Measurements from ENCODE around the gene SFTPA1.
"Not testable (repeated sequence)": the region's sequence is repeated elsewhere in the genome, so short reads cannot be mapped to it uniquely, and the experiment has no call there.

SFTPA1 gene

DNA sequence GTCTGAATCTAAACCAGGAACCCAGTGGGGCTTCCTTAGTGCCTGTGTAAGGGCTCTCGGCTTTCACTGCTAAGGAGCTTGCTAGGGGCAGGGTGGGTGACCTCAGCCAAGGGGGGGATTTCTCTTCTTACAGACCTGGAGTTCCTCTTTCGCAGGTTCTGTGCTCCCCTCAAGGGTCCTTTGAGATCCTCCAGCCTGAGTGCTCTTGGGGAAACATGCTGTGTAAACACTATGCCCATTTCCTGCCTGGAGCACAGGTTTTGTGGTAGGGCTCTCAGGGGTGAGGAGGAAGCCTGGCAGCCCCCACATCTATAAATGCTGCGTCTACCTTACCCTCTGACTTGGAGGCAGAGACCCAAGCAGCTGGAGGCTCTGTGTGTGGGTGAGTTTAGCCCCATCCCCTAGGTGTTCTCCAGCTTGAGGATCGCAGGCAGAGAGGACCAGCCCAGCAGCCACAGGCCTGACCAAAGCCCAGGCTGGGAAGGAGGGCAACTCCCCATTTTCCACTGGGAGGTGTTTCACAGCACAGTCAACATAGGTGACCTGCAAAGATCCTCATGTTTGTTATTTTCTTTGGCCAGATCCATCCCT is at the start of gene SFTPA1:
TSS of gene SFTPA1 (plus strand) at position 339 of the 591 bp plus-strand sequence. CDS start 887 bp downstream, outside the sequence.
- DNase-seq (ENCODE audit: low read depth), result no peak

DNA sequence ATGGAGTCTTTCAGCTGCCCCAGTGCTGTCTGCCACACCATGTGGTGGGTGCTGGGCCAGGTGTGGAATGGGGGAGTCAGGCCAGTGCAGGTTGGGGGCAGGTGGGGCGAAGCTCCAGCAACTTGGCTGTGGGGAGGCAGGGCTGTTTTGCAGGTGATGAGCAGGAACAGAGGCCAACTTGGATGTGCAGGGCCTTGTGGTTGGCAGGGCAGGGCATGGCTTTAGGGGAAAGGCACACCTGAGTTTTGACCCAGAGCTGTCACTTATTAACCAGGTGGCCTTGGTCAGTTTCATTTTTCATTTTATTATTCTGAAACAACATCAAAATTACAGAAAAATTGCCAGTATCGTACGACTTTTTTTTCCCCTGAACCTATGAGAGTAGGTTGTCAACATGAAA is 49.5 kb upstream of the SFTPA1 start:
- no peak for DNase-seq (ENCODE audit: low read depth)

DNA sequence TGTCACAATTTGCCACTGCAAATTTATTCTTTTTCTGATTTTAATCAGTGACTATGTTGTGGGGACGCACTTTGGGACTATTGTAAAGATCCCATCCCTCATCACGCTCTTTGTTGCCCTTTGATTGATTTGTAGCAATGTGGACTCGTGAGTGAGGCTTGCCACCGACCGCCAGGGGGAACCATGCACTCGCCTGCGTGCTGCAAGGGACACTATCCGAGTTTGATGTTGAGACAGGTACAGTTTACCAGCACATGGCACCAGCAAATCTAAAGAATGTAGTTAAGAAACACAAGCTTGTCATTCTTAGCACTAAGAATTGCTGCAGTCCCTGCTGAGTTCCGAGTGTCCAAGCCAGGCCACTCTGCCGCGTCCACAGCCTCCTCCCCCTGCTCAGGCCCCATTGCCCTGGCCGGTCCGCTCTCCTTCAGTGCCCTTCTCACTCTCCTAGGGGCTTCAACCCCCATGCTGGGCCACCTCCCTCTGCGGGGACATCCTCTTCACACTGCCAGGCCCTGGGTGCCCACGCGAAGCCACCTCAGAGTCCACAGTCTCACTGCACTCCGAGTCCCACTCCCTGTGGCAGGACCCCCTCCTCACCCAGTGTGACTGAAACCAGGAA is 48.5 kb upstream of the SFTPA1 start:
- DNase-seq (ENCODE audit: low read depth), result peak; percentile 58

DNA sequence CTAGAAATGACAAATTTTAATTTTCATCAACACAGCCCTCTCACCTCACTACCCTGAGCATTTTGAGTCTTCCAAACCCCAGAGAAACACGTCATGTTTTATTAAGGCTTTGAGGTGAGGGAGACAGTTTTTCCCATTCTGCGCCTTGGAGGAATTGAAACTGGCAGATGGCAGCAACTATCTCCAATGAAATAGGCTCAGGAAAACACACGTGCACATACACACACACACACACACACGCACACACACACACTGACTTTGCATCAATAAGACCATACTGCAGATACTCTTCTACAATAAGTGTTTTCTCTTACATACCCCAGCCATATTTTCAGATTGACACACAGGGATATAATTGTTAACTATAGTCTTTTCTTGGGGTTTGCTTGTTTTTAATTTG is 47.3 kb upstream of the SFTPA1 start:
- DNase-seq (ENCODE audit: low read depth), result no peak

- not testable (repeated sequence) for DNase-seq (ENCODE audit: low read depth)
Observed at GRCh38 chr10:79570624-79571023, 40.1 kb upstream of the SFTPA1 start.

- no peak for DNase-seq (ENCODE audit: low read depth)
Observed at GRCh38 chr10:79579361-79579760, 31.4 kb upstream of the SFTPA1 start.

GRCh38 chr10:79581044-79581443 is 29.7 kb upstream of the SFTPA1 start:
- no peak for DNase-seq (ENCODE audit: low read depth)

- DNase-seq (ENCODE audit: low read depth), result no peak
Observed at GRCh38 chr10:79582096-79582495, 28.6 kb upstream of the SFTPA1 start.

GRCh38 chr10:79582954-79583353 is 27.8 kb upstream of the SFTPA1 start:
- not testable (repeated sequence) for DNase-seq (ENCODE audit: low read depth)

DNA sequence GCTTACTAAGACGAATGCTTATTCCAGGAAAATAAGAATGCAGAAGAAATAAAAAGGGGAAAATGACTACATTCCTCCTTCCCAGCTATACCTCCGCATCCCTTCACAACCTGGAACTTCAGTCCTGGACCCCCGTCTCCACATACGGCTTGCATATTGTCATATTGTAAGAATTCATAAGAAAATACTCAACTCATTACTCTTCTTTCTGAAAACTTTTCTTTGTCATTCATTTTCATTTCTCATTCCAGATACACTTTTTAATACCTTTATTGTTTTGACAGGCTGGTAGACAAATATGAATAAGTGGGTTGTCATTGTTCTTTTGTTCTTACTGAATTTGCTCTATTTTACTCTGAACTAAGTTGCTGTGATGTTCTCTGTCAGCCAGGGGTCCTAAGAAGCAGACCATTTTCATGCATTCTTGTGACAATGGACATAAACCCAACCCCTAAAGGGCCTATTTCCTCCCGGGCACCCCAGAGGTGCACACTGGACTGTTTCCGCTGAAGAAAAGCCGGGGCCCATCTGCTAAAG is 27.2 kb upstream of the SFTPA1 start:
- DNase-seq (ENCODE audit: low read depth), result no peak

- no peak for DNase-seq (ENCODE audit: low read depth)
Observed at GRCh38 chr10:79585870-79586527, 24.7 kb upstream of the SFTPA1 start.

DNA sequence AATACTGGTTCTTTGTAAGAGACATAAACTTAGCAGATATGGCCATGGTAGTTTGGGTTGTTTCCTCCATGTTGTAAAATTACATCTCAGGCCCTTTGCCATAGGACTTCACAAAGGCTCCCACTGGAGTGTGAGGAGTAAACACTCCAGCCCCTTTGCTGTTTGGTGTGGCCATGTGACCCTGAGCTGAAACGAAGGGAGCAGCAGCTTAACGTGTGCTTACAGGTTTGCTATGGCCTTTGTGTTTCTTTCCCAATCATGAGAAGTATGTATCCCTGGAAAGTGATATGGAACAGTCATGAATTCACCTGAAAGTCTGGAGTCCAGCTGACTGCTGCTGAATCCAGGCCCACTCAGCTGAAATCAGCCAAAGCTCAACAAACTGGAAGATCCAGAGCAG is 23.8 kb upstream of the SFTPA1 start:
- no peak for DNase-seq (ENCODE audit: low read depth)

- no peak for DNase-seq (ENCODE audit: low read depth)
Observed at GRCh38 chr10:79588800-79589199, 21.9 kb upstream of the SFTPA1 start.

DNA sequence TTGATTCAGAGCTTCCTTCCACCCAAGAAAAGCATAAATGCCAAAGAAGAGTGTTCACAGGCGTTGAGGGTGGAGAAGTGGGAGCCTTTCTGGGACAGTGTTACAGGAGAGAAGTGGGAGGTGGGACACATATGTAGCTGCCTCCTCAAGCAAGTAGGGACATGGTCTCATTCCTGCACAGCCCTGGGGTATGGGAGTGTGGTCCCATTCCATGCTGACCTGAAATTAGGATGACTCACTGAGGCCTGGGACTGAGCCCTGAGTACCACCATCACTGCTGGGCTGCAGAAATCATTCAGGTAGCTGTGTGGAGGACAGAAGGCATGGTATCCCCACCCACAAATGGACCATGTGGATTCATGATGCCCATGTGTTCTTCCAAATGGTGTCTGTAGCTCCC is 17.4 kb upstream of the SFTPA1 start:
- no peak for DNase-seq (ENCODE audit: low read depth)

- DNase-seq (ENCODE audit: low read depth), result not testable (repeated sequence)
Observed at GRCh38 chr10:79594565-79594964, 16.2 kb upstream of the SFTPA1 start.

GRCh38 chr10:79595510-79595909 is 15.2 kb upstream of the SFTPA1 start:
- DNase-seq (ENCODE audit: low read depth), result no peak

- not testable (repeated sequence) for DNase-seq (ENCODE audit: low read depth)
Observed at GRCh38 chr10:79599644-79600043, 11.1 kb upstream of the SFTPA1 start.

DNA sequence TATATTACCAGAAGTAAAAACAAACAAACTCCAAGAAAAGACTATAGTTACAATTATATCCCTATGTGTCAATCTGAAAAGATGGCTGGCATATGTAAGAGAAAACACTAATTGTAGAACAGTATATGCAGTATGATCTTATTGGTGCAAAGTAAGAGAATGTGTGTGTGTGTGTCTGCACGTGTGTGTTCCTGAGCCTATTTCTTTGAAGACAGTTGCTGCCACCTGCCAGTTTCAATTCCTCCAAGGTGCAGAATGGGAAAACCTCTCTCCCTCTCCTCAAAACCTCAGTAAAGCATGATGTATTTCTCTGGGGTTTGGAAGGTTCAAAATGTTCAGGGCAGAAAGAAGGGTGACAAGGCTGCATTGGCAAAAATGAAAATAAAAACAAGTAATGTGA is 8.8 kb upstream of the SFTPA1 start:
- no peak for DNase-seq (ENCODE audit: low read depth)

GRCh38 chr10:79602953-79603352 is 7.8 kb upstream of the SFTPA1 start:
- DNase-seq (ENCODE audit: low read depth), result no peak

DNA sequence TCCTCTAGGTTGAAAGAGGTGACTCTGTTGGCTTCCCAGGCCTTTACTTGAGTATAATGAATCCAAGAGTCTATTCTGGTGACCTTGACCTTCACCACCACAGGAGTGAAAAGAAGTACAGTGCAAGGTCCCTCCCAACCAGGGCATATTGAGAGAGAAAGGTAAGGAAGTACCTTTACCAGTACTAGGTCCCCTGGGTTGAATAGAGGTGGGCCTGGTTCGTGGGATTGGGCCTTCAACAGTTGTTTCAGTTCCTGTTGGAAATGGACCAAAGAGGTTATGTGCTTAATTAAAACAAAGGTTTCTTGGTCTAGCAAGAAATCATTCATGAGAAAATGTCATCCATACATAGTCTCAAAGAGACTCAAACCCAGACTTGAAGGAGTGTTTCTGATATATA is 6.4 kb upstream of the SFTPA1 start:
- no peak for DNase-seq (ENCODE audit: low read depth)

DNA sequence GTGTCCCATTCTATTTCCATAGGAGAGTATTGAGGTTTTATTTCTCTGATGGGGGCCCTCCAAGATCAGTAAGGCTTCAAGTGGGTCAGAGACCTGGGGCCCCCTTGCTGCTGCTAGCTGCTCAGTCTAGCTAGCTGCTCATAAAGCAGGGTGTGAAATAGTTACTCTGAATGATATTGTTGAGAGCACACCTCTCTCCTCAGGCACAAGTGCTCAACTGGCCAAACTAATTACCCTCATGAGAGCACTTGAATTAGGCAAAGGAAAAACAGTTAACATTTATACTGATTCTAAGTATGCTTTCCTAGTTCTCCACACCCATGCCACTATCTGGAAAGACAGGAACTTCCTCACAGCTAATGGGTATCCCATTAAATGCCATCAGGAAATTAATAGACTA is 5.4 kb upstream of the SFTPA1 start:
- DNase-seq (ENCODE audit: low read depth), result no peak

- peak; percentile 4 for DNase-seq (ENCODE audit: low read depth)
Observed at GRCh38 chr10:79608505-79609375, 2.0 kb upstream of the SFTPA1 start.
